Dermis blood vessel endothelial cell (primary cell): ENCODE measurements around the gene KCNJ5. TPM values are rescaled to one million over a fixed set of nuclear protein-coding genes. Genes with fewer than 3 reads are reported as not detected.

Experiments
- DNase-seq: peaks from one replicate; pipeline ENCODE4 v3.0.0; 2010
- total RNA-seq: library from RNA; depleted of rRNA; stranded (reverse); fragments of >200 nt; gene quantifications from 2 replicates; pipeline ENCODE4 v1.2.3, GENCODE V29; 2014

KCNJ5 gene
- total RNA-seq, 1 donor from 2014 or later: not detected

- no peak for DNase-seq
Measured at GRCh38 chr11:128897826-128898225, 6.7 kb downstream of the KCNJ5 start.

GRCh38 chr11:128898580-128899344 lies 7.6 kb downstream of the KCNJ5 start:
- no peak for DNase-seq

- DNase-seq: no peak
Measured at GRCh38 chr11:128900468-128900867, 9.3 kb downstream of the KCNJ5 start.

- DNase-seq: no peak
Measured at GRCh38 chr11:128901653-128902514, 10.7 kb downstream of the KCNJ5 start.

GRCh38 chr11:128902515-128903066 lies 11.4 kb downstream of the KCNJ5 start:
- no peak for DNase-seq

DNA sequence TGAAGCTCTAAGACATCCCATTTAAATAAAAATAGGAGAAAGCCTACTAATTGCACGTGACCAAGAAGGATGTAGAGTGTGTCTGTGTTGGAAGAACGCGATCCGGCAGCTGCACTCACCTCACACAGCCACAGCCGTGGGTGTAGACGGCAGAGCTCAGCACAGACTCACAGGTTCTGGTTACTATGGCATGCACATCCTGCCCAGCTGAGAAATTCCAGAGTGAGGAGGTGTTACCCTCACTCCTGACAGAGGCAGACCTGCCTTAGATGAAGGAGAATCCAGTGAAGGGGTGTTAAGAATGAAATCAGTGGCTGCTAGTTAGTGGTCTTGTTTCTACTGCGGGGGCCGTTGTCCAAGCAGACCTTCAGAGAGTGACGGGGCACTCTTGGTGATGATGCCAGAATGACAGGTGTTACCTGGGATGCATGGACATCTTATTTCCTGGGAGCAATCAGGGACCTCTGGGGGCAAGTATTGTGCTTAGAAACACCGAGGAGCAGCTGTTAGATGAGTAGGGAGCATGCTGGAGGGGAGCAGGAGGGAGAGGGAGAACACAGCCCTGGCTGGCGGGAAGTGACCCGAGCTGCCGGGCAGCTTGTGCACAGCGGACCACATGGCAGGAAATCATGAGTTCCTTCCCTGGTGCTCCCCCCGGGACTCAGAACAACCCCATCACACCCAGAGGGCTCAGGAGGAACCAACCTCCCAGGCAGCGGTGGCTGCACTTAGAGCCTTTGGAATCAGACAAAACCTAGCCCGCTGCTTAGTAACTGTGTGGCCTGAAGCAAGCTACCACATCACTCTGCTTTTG lies 12.3 kb downstream of the KCNJ5 start:
- DNase-seq: no peak

DNA sequence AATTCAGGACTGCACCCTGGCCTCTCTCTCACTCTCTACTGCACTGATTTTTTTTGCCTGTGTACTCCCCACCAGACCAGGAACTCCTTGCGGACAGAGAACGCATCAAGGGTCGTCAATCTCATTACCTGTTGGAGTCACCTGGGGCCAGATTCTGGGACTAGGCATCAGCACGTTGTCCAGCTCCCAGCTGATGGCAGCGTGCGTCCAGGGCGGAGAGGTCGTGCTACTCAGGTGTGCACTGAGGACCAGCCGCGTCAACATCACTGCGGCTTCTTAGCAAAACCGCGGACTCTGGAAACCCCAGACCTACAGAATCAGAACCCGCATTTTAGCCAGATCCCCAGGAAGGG lies 13.1 kb downstream of the KCNJ5 start:
- DNase-seq: no peak

GRCh38 chr11:128904656-128905344 lies 13.6 kb downstream of the KCNJ5 start:
- no peak for DNase-seq

- DNase-seq: peak; percentile 56
Measured at GRCh38 chr11:128905345-128906184, 14.4 kb downstream of the KCNJ5 start.

DNA sequence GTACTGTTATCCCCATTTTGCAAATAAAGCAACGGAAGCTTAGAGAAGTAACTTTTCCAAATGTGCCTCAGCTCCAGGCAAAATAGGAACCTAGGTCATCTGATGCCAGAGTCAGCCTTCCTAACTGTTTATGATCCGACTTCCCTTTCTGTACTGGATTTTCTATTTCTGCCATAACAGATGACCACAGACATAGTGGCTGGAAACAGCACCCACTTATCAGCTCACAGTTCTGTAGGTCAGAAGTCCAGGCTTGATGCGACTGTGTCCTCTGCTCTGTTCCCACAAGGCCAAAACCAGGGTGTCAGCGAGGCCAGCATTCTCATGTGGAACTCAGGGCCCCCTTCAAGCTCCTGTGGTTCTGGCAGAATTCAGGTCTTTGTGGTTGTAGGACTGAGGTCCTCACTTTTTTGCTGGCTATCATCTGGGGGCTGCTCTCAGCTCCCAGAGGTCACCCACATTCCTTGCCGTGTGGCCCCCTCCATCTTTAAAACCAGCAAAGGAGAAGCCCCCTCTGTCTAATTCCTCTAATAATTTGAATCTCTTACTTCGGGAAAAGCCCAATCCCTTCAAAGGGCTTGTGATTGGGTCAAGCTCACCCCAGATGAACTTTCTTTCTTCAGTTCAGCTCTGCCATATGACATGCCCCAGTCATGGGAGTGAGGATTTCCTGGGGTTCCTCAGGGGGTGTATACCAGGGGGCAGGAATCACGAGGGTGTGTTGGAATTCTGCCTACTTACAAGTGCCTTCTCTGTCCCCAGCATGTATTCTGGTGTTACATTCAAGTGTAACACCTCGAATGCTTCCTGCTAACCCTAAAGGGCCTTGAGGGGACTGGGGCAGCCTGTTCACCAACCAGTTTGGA lies 15.3 kb downstream of the KCNJ5 start:
- no peak for DNase-seq

GRCh38 chr11:128907585-128907984 lies 16.4 kb downstream of the KCNJ5 start:
- DNase-seq: no peak

DNA sequence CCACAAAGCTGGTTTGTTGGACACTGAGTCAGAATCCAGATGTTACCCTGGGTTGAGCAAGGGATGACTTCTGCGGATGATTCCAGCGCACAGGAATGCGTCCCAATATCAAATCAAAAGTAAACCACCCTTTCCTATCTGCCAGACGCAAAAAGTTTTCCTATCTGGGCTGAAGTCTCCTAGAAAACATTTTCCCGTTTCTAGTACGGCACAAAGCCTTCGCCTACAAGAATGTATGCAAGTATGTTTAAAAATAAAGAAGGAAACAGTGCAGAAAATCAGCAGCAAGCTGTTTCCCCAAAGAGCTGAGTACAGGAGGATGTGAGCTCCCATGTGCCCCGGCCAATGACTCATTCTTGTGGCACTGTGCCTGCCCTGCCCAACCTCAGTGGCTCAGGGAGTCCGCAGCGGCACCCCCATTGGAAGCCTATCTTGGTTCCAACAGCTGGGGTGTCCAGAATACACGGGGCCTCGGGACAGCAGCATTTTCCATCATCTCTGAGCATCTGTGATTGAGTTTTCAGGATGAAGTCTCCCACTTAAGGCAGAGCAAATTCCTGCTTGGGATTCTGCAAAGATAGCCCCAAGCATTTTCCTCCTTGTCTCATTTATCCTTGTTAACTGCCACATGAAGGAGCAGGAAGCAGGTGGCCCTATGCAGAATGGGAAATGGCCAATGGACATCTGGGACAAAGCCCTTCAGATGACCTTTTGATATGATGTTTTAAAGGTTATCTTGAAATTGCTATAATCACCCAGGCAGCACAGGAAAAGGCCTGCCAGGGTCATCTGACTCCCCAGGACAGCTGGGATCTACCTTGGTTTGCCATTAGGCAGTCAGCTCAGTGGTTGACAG lies 17.5 kb downstream of the KCNJ5 start:
- DNase-seq: peak; percentile 92

DNA sequence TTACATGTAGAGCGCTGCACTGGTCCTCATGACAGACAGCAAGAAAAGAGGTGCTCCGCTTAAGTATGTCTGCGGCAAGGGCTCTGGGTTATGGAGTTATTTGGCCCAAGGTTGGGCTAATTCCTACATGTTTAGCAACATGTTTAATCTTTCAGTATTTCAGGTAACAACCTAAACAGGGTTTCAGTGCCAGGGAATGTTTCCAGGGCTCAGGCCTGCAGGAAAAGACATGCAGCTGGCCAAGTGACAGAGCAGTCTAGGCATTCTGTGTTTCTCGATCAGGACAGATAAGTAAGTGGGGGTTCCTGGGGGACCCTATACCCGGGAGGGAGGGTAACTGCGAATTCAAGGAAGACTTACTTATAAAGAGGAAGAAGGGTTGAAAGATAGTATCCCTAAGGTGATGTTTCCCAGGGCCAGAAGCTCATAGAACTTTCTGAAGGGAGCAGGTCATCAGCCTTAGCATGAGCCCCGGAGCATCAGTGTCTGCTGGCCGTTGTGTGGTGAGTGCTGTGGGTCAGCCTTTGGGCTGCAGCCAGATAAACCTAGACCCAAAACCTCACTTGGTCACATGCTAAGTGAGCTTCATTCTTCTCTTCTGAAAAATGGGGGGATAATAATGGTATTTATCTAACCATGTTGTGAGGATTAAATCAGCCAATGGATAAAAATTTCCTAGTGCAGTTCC lies 18.4 kb downstream of the KCNJ5 start:
- peak; percentile 30 for DNase-seq

DNA sequence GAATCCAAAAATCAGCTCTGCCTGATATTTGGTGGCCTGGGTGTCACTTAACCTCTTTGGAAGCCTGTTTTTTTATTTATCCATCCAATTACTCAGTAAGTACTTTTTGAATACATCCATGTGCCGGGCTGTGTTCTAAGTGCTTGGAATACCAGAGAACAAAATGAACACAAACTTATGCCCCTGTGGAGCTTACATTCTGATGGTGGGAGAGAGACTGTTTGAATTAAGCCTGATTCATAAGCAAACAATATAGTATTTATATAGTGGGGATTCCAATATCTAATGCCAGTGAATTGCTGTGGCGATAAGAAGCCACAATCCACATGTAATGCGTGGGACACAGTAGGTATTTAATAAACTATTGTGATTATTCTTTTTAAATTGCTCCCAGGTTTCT lies 19.4 kb downstream of the KCNJ5 start:
- no peak for DNase-seq

GRCh38 chr11:128911239-128911638 lies 20.1 kb downstream of the KCNJ5 start:
- DNase-seq: no peak

GRCh38 chr11:128911701-128912100 lies 20.5 kb downstream of the KCNJ5 start:
- DNase-seq: no peak

DNA sequence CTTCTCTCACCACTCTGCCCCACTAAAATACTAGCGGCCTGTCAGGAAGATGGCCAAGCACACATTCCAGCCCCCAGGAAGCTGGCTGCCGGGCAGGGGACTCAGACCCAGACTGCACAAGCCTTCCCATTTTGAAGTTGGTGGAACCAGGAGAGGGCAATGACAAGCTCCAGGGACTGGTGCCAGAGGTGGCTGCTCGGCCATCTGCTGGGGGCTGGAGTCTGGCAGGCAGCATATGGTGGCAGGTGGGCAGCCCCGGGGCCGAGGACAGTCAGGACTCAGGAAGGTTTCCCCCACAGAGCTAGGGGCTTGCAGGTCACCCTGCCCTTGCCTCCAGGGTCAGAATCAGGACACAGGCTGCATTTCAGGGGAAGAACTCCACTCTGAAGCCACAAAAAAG lies 22.6 kb downstream of the KCNJ5 start:
- no peak for DNase-seq
